HFFc6 (cell line): ENCODE data around the gene CEP131. TPM values are rescaled to one million over a fixed set of nuclear protein-coding genes. Genes with fewer than 3 reads are reported as not detected.

Experiments
- DNase-seq: peaks from one replicate; pipeline ENCODE4 v3.0.0-alpha.2; 2018
- H3K27ac Mint-ChIP-seq: 2 replicates; pipeline ENCODE4 v1.8.0; 2020; ENCODE audit warnings: mild to moderate bottlenecking, mixed read lengths
- H3K27me3 Mint-ChIP-seq: 2 replicates; pipeline ENCODE4 v1.8.0; 2021; ENCODE audit warnings: mild to moderate bottlenecking, moderate library complexity, mixed read lengths; ENCODE audit not compliant: insufficient read depth
- H3K36me3 Mint-ChIP-seq: 2 replicates; pipeline ENCODE4 v1.8.0; 2021; ENCODE audit warnings: low read depth, mixed read lengths
- H3K4me1 Mint-ChIP-seq: 2 replicates; pipeline ENCODE4 v1.8.0; 2020; ENCODE audit warnings: low read depth, mixed read lengths
- H3K4me3 Mint-ChIP-seq: 2 replicates; pipeline ENCODE4 v1.8.0; 2020; ENCODE audit warnings: mild to moderate bottlenecking, moderate library complexity, mixed read lengths
- H3K9me3 Mint-ChIP-seq: 2 replicates; pipeline ENCODE4 v1.8.0; 2020; ENCODE audit warnings: mild to moderate bottlenecking, mixed read lengths
- total RNA-seq, 6 experiments: library from RNA; stranded (reverse); fragmentation: NEBNext Ultra II Directional; extraction: Animal tissue kit (Norgen Biotek cat#: 25700); gene quantifications; 2 replicates in 1 of 6; 3 replicates in 5 of 6; pipeline ENCODE4 v1.2.3, GENCODE V29; 2021
- TF ChIP-seq, protein P1 (sequence below): fragments of 200-600 bp; sonication (generic); IDR thresholded peaks from 2 replicates; pipeline ENCODE4 v1.5.0; 2021; ENCODE audit warnings: antibody characterized with exemption, mild to moderate bottlenecking

The CEP131 gene
- total RNA-seq, 6 experiments from 2014 or later: 8.3 to 13.2 (median 10.7) TPM

DNA sequence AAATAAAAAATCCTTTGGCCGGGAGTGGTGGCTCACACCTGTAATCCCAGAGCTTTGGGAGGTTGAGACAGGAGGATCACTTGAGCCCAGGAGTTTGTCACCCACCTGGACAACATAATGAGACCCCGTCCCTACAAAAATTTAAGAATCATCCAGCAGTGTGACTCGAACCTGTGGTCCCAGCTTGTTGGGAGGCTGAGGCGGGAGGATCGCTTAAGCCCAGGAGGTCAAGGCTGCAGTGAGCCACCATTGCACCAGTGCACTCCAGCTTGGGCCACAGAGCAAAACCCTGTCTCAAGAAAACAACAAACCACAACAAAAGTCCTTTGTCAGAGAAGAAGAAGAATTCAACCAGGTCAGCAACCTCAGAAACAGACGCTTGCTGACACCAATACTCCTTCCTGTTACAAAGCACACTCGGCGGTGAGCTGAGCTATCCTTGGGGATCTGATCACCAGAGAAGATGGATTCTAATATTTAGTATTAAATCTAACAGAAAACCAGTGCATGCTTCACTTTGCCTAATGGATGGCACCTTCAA lies 70.4 kb downstream of the CEP131 start:
- H3K27ac Mint-ChIP-seq: no peak overlapping the region
- DNase-seq: no peak
- no peaks in the 10 kb centered on the region for H3K4me1 Mint-ChIP-seq
- no peaks in the 10 kb centered on the region for H3K9me3 Mint-ChIP-seq
- H3K27me3 Mint-ChIP-seq: peaks cover 33% of the 10 kb centered on the region
- TF ChIP-seq, protein P1, sequence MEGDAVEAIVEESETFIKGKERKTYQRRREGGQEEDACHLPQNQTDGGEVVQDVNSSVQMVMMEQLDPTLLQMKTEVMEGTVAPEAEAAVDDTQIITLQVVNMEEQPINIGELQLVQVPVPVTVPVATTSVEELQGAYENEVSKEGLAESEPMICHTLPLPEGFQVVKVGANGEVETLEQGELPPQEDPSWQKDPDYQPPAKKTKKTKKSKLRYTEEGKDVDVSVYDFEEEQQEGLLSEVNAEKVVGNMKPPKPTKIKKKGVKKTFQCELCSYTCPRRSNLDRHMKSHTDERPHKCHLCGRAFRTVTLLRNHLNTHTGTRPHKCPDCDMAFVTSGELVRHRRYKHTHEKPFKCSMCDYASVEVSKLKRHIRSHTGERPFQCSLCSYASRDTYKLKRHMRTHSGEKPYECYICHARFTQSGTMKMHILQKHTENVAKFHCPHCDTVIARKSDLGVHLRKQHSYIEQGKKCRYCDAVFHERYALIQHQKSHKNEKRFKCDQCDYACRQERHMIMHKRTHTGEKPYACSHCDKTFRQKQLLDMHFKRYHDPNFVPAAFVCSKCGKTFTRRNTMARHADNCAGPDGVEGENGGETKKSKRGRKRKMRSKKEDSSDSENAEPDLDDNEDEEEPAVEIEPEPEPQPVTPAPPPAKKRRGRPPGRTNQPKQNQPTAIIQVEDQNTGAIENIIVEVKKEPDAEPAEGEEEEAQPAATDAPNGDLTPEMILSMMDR: no peak
- no peaks in the 10 kb centered on the region for H3K36me3 Mint-ChIP-seq
- no peak overlapping the region for H3K4me3 Mint-ChIP-seq

DNA sequence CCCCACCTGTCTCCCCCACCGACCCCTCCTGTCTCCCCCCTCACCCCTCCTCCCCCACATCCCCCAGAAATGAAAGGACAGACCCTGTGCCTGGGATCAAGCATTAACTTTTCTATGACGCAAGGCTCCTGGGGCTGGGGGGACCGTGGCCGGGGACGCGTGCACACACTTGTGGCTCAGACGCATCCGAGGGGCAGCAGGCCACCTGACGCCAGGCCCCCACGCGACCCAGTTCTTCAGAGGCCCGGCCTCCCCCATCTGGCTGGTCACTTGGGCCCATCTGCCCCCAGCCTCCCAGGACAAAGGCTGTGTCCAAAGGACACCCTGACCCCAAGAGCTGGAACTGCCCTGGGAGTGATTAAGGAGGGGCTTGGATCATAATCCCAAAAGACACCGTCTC lies 71.5 kb downstream of the CEP131 start:
- Mint-ChIP-seq H3K36me3 (no peaks in the 10 kb centered on the region), H3K9me3 (no peaks in the 10 kb centered on the region), H3K27me3 (peaks cover 35% of the 10 kb centered on the region), H3K4me1 (no peaks in the 10 kb centered on the region), H3K27ac (no peak overlapping the region), H3K4me3 (no peak overlapping the region)
- no peak for DNase-seq
- TF ChIP-seq, protein P1: no peak

DNA sequence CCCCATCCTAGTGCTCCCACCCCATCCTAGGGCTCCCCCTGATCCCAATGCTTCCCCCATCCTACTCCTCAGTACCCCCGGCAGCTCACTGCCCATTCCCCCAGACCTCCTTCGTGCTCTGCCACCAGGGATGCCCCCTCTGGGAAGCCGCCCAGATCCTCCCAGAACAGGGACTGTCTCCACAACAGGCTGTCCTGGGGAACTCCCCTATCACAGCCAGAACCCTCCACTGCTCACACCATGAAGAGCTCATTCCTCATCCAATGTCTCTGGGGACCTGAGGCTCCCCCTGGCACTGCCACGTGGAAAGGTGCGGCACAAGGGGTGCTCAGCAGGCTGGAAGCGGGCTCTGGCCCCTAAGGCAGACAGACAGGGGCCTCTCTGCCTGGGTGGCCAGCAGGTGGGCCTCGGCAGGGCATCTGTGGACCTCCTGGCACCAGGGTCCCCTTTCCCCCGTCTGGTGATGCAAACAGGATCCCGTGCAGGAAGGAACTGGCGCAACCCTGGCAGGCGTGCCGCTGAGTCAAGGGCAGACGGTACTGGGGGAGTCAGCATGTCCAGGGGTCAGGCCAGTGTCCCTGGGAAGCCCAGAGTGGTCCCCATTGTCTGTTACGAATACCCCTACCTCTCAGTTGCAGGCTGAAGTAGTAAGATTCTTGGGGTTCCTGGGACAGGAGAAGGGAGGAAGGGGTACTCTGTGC lies 72.2 kb downstream of the CEP131 start:
- no peaks in the 10 kb centered on the region for H3K9me3 Mint-ChIP-seq
- no peak overlapping the region for H3K4me3 Mint-ChIP-seq
- no peaks in the 10 kb centered on the region for H3K36me3 Mint-ChIP-seq
- H3K4me1 Mint-ChIP-seq: no peaks in the 10 kb centered on the region
- H3K27me3 Mint-ChIP-seq: peaks cover 37% of the 10 kb centered on the region
- no peak for DNase-seq
- TF ChIP-seq, protein P1: no peak
- H3K27ac Mint-ChIP-seq: no peak overlapping the region

DNA sequence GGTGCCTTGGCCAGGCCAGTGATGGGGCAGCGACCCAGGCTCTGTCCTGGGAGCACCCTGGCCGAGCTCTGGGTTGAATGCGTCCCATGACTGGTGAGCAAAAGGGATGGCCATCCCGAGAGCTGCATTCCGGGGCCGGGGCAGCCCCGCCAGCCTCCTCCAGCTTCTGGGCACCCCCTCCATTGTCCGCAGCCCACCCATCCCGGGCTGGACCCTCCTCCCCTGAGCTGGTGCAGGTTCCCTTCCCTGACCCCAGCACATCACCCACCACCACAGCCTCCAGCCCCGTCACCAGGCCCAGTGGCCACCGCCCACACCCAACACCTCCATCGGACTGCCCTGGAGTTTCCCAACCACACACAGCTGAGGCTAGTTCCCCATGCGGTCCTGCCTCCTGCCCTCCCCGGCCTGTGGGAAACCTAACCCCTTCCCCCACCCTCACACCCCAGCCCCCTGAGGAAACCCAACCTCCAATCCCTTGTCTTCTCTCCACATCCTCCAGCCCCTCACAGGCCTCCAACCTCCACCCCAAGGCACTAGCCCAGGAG lies 73.7 kb downstream of the CEP131 start:
- Mint-ChIP-seq H3K4me1 (no peaks in the 10 kb centered on the region), H3K27ac (no peak overlapping the region), H3K9me3 (no peaks in the 10 kb centered on the region), H3K27me3 (peaks cover 41% of the 10 kb centered on the region), H3K36me3 (no peaks in the 10 kb centered on the region), H3K4me3 (no peak overlapping the region)
- TF ChIP-seq, protein P1: no peak
- DNase-seq: no peak

DNA sequence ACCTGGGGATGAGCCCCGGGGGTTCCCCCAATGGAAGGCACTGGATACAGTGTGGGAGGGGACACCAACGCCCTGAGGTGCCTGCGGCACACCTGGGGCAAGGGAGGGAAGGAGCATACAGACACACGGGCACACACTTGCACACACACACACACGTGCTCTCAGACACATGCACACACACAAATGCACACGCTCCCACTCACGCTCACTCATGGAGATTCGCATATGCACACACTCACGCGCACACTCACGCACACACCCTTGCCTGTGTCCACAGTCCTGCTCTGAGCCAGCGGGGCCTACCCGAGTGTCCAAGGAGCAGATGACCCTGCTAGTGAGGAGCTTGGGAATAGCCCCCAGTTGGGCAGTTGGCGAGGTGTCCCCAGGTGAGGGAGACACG lies 74.2 kb downstream of the CEP131 start:
- Mint-ChIP-seq H3K27me3 (peaks cover 41% of the 10 kb centered on the region), H3K9me3 (no peaks in the 10 kb centered on the region), H3K27ac (no peak overlapping the region), H3K4me1 (no peaks in the 10 kb centered on the region), H3K36me3 (no peaks in the 10 kb centered on the region), H3K4me3 (no peak overlapping the region)
- TF ChIP-seq, protein P1: no peak
- no peak for DNase-seq
